PC-9 (cell line): ENCODE results near the gene ABTB1.

Experiments used
- EZH2 ChIP-seq: fragments of 200-600 bp; sonication (generic); IDR thresholded peaks from 2 replicates; pipeline ENCODE4 v1.8.0; 2017; ENCODE audit warnings: antibody characterized with exemption, low read depth
- TF ChIP-seq, protein P1 (sequence below): fragments of 200-600 bp; sonication (generic); conservative IDR thresholded peaks from 2 replicates; pipeline ENCODE4 v1.6.1; 2017; ENCODE audit warnings: mixed run types, antibody characterized with exemption, mild to moderate bottlenecking, moderate library complexity

DNA sequence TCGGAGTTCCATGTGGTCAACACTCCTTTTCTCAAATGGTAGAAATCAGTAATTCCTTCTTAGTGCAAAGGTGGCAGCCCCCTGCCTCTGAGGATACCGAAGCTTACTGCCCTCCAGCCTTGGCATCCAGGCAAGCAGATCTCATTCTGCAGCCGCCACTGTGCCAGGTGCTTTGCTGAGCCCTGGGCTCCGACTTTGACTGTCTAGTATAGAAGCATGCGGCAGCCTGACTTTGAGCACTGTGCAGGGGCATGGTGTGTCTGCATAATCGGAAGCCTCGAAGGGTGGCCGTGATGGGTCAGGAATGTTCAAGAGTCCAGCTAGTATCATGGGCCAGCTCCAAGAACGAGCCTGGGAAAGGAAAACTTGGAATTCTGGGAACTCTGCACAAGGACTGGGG is 39.7 kb downstream of the ABTB1 start:
- TF ChIP-seq, protein P1, sequence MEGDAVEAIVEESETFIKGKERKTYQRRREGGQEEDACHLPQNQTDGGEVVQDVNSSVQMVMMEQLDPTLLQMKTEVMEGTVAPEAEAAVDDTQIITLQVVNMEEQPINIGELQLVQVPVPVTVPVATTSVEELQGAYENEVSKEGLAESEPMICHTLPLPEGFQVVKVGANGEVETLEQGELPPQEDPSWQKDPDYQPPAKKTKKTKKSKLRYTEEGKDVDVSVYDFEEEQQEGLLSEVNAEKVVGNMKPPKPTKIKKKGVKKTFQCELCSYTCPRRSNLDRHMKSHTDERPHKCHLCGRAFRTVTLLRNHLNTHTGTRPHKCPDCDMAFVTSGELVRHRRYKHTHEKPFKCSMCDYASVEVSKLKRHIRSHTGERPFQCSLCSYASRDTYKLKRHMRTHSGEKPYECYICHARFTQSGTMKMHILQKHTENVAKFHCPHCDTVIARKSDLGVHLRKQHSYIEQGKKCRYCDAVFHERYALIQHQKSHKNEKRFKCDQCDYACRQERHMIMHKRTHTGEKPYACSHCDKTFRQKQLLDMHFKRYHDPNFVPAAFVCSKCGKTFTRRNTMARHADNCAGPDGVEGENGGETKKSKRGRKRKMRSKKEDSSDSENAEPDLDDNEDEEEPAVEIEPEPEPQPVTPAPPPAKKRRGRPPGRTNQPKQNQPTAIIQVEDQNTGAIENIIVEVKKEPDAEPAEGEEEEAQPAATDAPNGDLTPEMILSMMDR = no peak
- TF ChIP-seq EZH2 = no peak
